Body of pancreas (tissue), 4 donors: ENCODE results near the gene OR52J3. TPM values are rescaled to one million over a fixed set of nuclear protein-coding genes. Genes with fewer than 3 reads are reported as not detected.

ENCODE experiments used
- ATAC-seq: fragments of 150-250 bp; one replicate; pipeline ENCODE4 v1.9.1; 2016
- DNase-seq, 4 donors: peaks; one replicate each; pipeline ENCODE4 v3.0.0-alpha.2; 2019
- H3K27ac ChIP-seq, 4 donors: fragments of 200-600 bp; sonication (generic); 1 replicate in 3 of 4; 2 replicates in 1 of 4; pipeline versions ENCODE4 v1.5.1 to v1.6.1; 2016 to 2019; ENCODE audit warnings: mild to moderate bottlenecking in 1 of 4, mixed read lengths in 1 of 4, moderate library complexity in 1 of 4
- H3K27me3 ChIP-seq, 2 donors: fragments of 200-600 bp; sonication (generic); one replicate each; pipeline ENCODE4 v1.6.0; 2016; ENCODE audit warnings: mild to moderate bottlenecking in 1 of 2
- H3K36me3 ChIP-seq, 2 donors: fragments of 200-600 bp; sonication (generic); replicated peaks in 1 of 2; 2 replicates each; pipeline ENCODE4 v1.5.1; 2016; ENCODE audit warnings: low read depth in 2 of 2; ENCODE audit not compliant: insufficient read depth in 1 of 2
- H3K4me1 ChIP-seq: fragments of 200-600 bp; sonication (generic); one replicate; pipeline ENCODE4 v1.6.0; 2016
- H3K4me3 ChIP-seq, 2 donors: fragments of 200-600 bp; sonication (generic); 1 replicate in 1 of 2; 2 replicates in 1 of 2; pipeline ENCODE4 v1.5.1; 2016 to 2019
- H3K9me3 ChIP-seq, 3 donors: fragments of 200-600 bp; sonication (generic); 1 replicate in 2 of 3; 2 replicates in 1 of 3; pipeline ENCODE4 v1.5.1; 2016
- CTCF ChIP-seq, 7 experiments: fragments of 450-650 bp in 4 of 7; fragments of 200-600 bp in 3 of 7; sonication (generic) in 3 of 7; IDR thresholded peaks; one replicate each; pipeline ENCODE4 v1.5.1; 2016 to 2019; ENCODE audit warnings: antibody characterized with exemption in 7 of 7
- POLR2A ChIP-seq, 3 donors: fragments of 450-650 bp; IDR thresholded peaks; one replicate each; pipeline ENCODE4 v1.6.1; 2016; ENCODE audit warnings: antibody characterized with exemption in 3 of 3, mild to moderate bottlenecking in 2 of 3
- WGBS, 2 donors: methylation state at CpG; one replicate each; pipeline ENCODE4 v1.1.5; 2017; 5-methylcytosine and 5-hydroxymethylcytosine counted together
- intact Hi-C: fragments of 100-400 bp; cut with DNase I; formaldehyde crosslinking; loops from one replicate; pipeline ENCODE4 v1.15.1; 2023
- total RNA-seq, 2 donors: library from RNA; depleted of rRNA; stranded (reverse); fragments of >200 nt; gene quantifications; one replicate each; pipeline ENCODE4 v1.1.0, GENCODE V29; 2016

OR52J3 gene
- total RNA-seq, 2 donors from 2014 or later = not detected

- H3K4me1 ChIP-seq = peaks cover 4% of the 10 kb centered on the region
- no peaks in the 10 kb centered on the region for H3K27me3 ChIP-seq
- H3K9me3 ChIP-seq = no peaks in the 10 kb centered on the region
- no peak overlapping the region for H3K4me3 ChIP-seq
- intact Hi-C loops = no loop called here
- H3K36me3 ChIP-seq = no peaks in the 10 kb centered on the region
- TF ChIP-seq CTCF (IDR thresholded peaks at IDR 0.05) (no peak), POLR2A (IDR thresholded peaks at IDR 0.05) (no peak)
- ATAC-seq = no peak
- DNase-seq = no peak
- 54 to 72% methylated on average over 2 of the region's 2 CpGs for WGBS, 2 donors
- no peak overlapping the region for H3K27ac ChIP-seq
These were observed 35.1 kb downstream of the OR52J3 start for GRCh38 chr11:5081405-5081804.

- Histone ChIP-seq H3K9me3 (no peaks in the 10 kb centered on the region), H3K36me3 (no peaks in the 10 kb centered on the region), H3K4me3 (no peak overlapping the region), H3K4me1 (peaks cover 4% of the 10 kb centered on the region), H3K27ac (no peak overlapping the region), H3K27me3 (no peaks in the 10 kb centered on the region)
- TF ChIP-seq CTCF (IDR thresholded peaks at IDR 0.05) = no peak
- no peak for TF ChIP-seq POLR2A (IDR thresholded peaks at IDR 0.05)
- DNase-seq = no peak
- intact Hi-C loops = no loop called here
- ATAC-seq = no peak
These were observed 37.3 kb downstream of the OR52J3 start for GRCh38 chr11:5083602-5084001.

- Histone ChIP-seq H3K4me1 (no peaks in the 10 kb centered on the region), H3K36me3 (no peaks in the 10 kb centered on the region), H3K27me3 (no peaks in the 10 kb centered on the region), H3K27ac (no peak overlapping the region), H3K4me3 (no peak overlapping the region), H3K9me3 (no peaks in the 10 kb centered on the region)
- ATAC-seq = no peak
- no peak for DNase-seq
- TF ChIP-seq CTCF (IDR thresholded peaks at IDR 0.05) (no peak), POLR2A (IDR thresholded peaks at IDR 0.05) (no peak)
- intact Hi-C loops = no loop called here
These were observed 42.2 kb downstream of the OR52J3 start for GRCh38 chr11:5088556-5088955.

- intact Hi-C loops = no loop called here
- no peak for TF ChIP-seq CTCF (IDR thresholded peaks at IDR 0.05)
- no peak for TF ChIP-seq POLR2A (IDR thresholded peaks at IDR 0.05)
- ATAC-seq = no peak
- Histone ChIP-seq H3K36me3 (no peaks in the 10 kb centered on the region), H3K27me3 (no peaks in the 10 kb centered on the region), H3K27ac (no peak overlapping the region), H3K4me3 (no peak overlapping the region), H3K4me1 (no peaks in the 10 kb centered on the region), H3K9me3 (no peaks in the 10 kb centered on the region)
- 72 to 85% methylated on average over 1 of the region's 1 CpG for WGBS, 2 donors
- no peak for DNase-seq
These were observed 44.3 kb downstream of the OR52J3 start for GRCh38 chr11:5090668-5091067.

GRCh38 chr11:5092821-5093585, 46.7 kb downstream of the OR52J3 start:
- Histone ChIP-seq H3K9me3 (no peaks in the 10 kb centered on the region), H3K4me3 (no peak overlapping the region), H3K27me3 (no peaks in the 10 kb centered on the region), H3K27ac (no peak overlapping the region), H3K4me1 (no peaks in the 10 kb centered on the region), H3K36me3 (no peaks in the 10 kb centered on the region)
- intact Hi-C loops = no loop called here
- 81 to 83% methylated on average over 8 of the region's 8 CpGs for WGBS, 2 donors
- ATAC-seq (no peak), DNase-seq (no peak)
- TF ChIP-seq CTCF (IDR thresholded peaks at IDR 0.05) (no peak), POLR2A (IDR thresholded peaks at IDR 0.05) (no peak)
